HG03196 (cell line): ENCODE measurements around the gene ITGB1.

ENCODE experiments used
- ATAC-seq: cut with Tn5 transposase; IDR thresholded peaks from one replicate; pipeline ENCODE4 v1.9.1; 2021; ENCODE audit not compliant: unreplicated experiment

The ITGB1 gene

DNA sequence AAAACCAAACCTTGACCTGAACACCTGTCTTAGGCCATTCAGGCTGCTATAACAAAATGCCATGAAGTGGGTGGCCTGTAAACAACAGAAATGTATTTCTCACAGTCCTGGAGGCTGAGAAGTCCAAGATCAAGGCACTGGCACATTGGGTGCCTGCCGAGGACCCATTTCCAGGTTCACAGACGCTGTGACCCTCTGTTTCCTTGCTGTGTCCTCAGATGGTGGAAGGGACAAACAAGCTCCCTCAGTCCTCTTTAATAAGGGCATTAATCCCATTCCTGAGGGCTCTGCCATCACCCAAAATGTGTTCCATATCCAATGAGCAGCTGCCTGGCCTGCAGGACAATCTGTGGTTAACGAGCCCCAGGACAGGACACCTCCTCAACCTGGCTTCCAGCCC, 67.6 kb downstream of the ITGB1 start:
- ATAC-seq = no peak

DNA sequence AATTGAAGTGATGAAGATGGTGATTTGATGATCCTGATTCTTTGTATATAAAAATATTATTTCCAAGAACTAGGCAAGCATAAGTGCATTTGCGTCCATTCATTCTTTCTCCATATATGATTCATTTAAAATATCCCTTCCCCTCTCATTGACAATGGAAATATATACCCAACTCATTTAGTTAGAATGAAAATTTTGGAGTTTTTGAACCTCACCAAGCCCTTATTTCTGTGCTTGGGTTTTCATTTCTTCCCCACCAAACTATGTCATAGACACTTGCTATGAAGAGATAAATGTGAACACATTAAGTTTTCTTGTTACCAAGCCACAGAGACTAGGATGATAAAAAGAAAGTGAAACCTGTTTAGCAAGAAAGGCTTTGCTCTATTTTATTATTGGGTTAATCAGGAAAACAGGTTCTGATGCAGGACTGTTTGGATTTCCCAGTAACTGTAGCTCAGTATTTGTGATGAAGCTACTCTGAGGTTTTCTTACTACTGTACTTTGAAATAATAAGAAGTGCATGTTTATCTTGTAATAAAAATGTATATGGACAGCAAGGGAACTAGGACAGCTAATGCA, 68.3 kb downstream of the ITGB1 start:
- ATAC-seq = no peak

DNA sequence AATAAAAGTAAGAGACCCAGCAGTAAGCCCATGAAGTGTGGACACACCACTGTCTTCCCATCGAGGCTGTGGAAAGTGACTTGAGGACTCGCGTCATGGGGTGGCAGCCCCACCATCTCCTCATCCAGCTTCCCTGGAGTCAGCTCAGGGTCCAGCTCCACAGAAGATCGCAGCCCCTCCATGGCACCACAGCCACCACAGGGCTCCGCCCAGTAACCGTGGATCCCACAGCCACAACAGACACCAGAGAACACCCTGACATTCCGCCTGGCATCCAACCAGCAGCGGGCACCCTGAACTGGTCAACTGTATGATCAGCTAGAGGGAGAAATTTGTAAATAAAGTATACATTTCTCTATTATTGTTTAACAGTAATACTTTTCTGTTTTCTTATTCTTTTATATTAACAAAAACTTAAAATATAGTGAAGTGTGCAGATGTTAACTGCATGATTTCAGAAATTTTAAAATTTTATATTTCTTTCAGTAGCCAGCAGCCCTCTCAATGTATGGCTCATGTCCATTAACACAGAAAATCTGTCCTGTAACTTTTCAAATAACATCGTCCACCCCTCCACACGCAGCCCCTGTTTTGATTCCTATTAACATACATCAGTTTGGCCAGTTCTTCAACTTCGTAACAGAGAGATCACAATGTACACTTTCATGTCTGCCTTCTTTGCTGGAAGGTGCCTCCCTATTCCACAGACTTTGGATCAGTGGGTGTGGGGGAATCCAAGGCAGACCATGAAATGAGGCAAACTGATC, 69.7 kb downstream of the ITGB1 start:
- ATAC-seq = no peak

DNA sequence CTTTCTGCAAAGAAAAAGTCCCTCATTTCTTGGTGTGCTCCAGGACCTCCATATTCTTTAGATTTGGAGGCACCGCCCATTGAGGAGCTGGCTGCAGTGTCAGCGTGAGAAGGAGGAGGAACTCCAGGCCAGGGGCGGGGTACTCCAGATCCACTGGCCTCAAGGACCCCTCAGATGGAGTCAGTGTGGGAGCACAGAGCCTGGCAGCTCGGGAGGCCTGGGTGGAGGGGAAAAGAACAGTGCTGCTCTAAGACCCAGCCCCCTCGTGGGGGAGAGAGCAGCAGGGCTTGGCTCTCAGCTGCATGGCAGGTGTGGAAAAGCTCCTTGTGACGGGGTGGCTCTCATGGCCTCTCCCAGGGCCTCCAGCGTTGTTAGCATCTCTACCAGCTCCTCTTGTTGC, 70.5 kb downstream of the ITGB1 start:
- no peak for ATAC-seq

DNA sequence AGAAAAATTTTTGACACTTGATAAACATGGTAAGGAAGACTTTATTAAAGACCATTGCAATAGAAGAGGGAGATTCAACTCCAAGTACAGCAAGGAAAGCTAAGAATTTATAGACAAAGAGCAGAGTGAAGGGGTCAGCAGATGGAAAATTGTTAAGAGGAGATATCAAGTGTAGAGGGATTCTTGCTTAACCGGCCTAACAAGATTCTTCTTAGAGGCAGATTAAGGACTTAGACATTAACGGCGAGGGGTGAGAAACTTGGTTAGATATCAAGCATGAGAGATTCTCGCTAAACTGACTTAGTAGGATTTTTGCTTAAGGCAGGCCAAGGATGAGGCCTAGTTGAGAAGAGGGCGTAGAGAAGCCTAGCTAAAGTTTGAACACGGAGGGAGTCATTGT, 76.0 kb downstream of the ITGB1 start:
- ATAC-seq = no peak

DNA sequence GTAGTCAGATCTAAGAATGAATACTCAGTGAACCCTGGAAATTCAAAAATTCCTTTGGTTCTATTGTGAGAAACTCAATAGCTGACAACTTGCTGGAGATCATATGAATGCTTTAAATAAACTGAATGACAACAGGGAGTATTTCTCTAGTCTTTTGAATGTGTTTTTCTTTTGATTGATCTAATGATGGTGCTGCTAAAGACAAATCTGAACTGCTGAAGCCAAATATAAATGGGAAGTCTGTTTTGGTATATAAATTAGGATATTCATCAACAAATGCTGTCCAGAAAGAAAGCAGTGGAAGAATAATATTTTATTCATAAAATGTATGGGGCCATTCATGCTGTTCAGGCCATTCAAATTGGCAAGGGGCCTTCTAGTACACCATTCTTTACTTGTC, 79.4 kb downstream of the ITGB1 start:
- ATAC-seq = no peak

DNA sequence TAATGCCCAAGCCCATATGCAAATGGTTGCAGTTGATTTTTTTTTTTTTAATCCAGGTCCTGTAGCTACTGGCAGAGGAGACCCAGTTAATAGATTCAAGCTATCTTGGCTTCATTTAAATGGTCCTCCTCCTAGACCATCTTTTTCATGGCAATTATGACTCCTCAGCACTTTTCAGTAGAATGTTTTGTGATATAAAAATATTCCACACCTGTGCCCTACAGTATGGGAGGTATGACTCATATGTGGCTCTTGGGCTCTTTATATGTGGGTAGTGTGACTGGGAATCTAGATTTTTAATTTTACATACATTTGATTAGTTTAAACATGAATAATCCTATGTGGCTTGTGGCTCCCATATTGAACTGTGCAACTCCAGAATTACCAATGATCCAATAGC, 80.1 kb downstream of the ITGB1 start:
- no peak for ATAC-seq

- ATAC-seq = no peak
These were observed 92.9 kb downstream of the ITGB1 start for GRCh38 chr10:32865170-32865569.

GRCh38 chr10:32854435-32854834, 103.6 kb downstream of the ITGB1 start:
- no peak for ATAC-seq

DNA sequence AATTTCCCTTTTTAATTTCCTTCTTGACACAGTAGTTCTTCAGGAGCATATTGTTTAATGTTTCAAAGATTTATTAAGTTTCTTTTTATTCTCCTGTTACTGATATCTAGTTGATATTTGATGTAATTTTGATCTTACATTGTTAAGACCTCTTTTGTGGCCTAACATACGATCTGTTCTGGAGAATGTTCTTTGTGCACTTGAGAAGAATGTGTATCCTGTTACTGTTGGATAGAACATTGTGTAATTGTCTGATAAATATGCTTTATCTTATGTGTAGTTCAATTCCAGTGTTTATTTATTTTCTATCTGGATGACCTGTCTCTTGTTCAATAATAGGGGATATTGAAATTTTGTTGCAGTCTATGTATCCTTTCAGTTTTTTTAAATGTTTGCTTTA, 106.7 kb downstream of the ITGB1 start:
- no peak for ATAC-seq
